Peyer's patch (tissue), 4 donors: Measurements from ENCODE around the gene REC114.

ENCODE experiments used
- POLR2A ChIP-seq, 2 donors: fragments of 450-650 bp; IDR thresholded peaks; one replicate each; pipeline ENCODE4 v1.5.1; 2017; ENCODE audit warnings: antibody characterized with exemption in 2 of 2, mild to moderate bottlenecking in 2 of 2, moderate library complexity in 2 of 2
- TF ChIP-seq, protein P1 (sequence below), 6 experiments: fragments of 450-650 bp in 4 of 6; fragments of 200-600 bp in 2 of 6; sonication (generic) in 1 of 6; IDR thresholded peaks; one replicate each; pipeline ENCODE4 v1.5.1; 2017 to 2019; ENCODE audit warnings: antibody characterized with exemption in 6 of 6, mild to moderate bottlenecking in 3 of 6, moderate library complexity in 1 of 6

GRCh38 chr15:73589766-73590165, 146.8 kb downstream of the REC114 start:
- TF ChIP-seq, protein P1, sequence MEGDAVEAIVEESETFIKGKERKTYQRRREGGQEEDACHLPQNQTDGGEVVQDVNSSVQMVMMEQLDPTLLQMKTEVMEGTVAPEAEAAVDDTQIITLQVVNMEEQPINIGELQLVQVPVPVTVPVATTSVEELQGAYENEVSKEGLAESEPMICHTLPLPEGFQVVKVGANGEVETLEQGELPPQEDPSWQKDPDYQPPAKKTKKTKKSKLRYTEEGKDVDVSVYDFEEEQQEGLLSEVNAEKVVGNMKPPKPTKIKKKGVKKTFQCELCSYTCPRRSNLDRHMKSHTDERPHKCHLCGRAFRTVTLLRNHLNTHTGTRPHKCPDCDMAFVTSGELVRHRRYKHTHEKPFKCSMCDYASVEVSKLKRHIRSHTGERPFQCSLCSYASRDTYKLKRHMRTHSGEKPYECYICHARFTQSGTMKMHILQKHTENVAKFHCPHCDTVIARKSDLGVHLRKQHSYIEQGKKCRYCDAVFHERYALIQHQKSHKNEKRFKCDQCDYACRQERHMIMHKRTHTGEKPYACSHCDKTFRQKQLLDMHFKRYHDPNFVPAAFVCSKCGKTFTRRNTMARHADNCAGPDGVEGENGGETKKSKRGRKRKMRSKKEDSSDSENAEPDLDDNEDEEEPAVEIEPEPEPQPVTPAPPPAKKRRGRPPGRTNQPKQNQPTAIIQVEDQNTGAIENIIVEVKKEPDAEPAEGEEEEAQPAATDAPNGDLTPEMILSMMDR (IDR thresholded peaks at IDR 0.05): no peak
- no peak for TF ChIP-seq POLR2A (IDR thresholded peaks at IDR 0.05)
